NCI-H146 treated with DMSO at 0.1 percent for 48 hours (cell line): ENCODE data around the gene NINJ2.

Source experiments
- DNase-seq: peaks from one replicate; lab custom pipeline; 2025; ENCODE audit not compliant: unreplicated experiment; lab: John Stamatoyannopoulos, UW

The NINJ2 gene

GRCh38 chr12:571795-572531 is 91.3 kb downstream of the NINJ2 start:
- DNase-seq, result no peak

- DNase-seq, result no peak
Measured at GRCh38 chr12:570921-571794, 92.1 kb downstream of the NINJ2 start.

- no peak for DNase-seq
Measured at GRCh38 chr12:570435-570920, 92.8 kb downstream of the NINJ2 start.

GRCh38 chr12:569803-570434 is 93.3 kb downstream of the NINJ2 start:
- DNase-seq, result peak; percentile 26

GRCh38 chr12:569091-569676 is 94.1 kb downstream of the NINJ2 start:
- no peak for DNase-seq

- DNase-seq, result no peak
Measured at GRCh38 chr12:568486-568885, 94.8 kb downstream of the NINJ2 start.

- DNase-seq, result no peak
Measured at GRCh38 chr12:565589-566105, 97.6 kb downstream of the NINJ2 start.

- DNase-seq, result no peak
Measured at GRCh38 chr12:565161-565560, 98.1 kb downstream of the NINJ2 start.

- no peak for DNase-seq
Measured at GRCh38 chr12:563787-564298, 99.4 kb downstream of the NINJ2 start.

- DNase-seq, result no peak
Measured at GRCh38 chr12:563250-563781, 99.9 kb downstream of the NINJ2 start.

- no peak for DNase-seq
Measured at GRCh38 chr12:562634-563033, 100.6 kb downstream of the NINJ2 start.

- DNase-seq, result no peak
Measured at GRCh38 chr12:561908-562593, 101.2 kb downstream of the NINJ2 start.

GRCh38 chr12:561391-561705 is 101.9 kb downstream of the NINJ2 start:
- no peak for DNase-seq

- DNase-seq, result no peak
Measured at GRCh38 chr12:560691-561390, 102.4 kb downstream of the NINJ2 start.

GRCh38 chr12:559906-560455 is 103.3 kb downstream of the NINJ2 start:
- DNase-seq, result no peak

- DNase-seq, result no peak
Measured at GRCh38 chr12:559208-559905, 103.9 kb downstream of the NINJ2 start.

GRCh38 chr12:558580-558979 is 104.7 kb downstream of the NINJ2 start:
- DNase-seq, result no peak

GRCh38 chr12:556498-556897 is 106.7 kb downstream of the NINJ2 start:
- no peak for DNase-seq

- DNase-seq, result no peak
Measured at GRCh38 chr12:554001-554285, 109.3 kb downstream of the NINJ2 start.
